Activated naive CD8-positive, alpha-beta T cell (primary cell): ENCODE results near the gene AXDND1.

ENCODE experiments used
- H3K27ac Mint-ChIP-seq: one replicate; pipeline ENCODE4 v1.8.0; 2021; ENCODE audit warnings: mixed read lengths
- H3K27me3 Mint-ChIP-seq: one replicate; pipeline ENCODE4 v1.8.0; 2021; ENCODE audit warnings: mixed read lengths
- H3K36me3 Mint-ChIP-seq: one replicate; pipeline ENCODE4 v1.8.0; 2021; ENCODE audit warnings: mixed read lengths
- H3K4me1 Mint-ChIP-seq: one replicate; pipeline ENCODE4 v1.8.0; 2021; ENCODE audit warnings: low read depth, mixed read lengths
- H3K4me3 Mint-ChIP-seq: one replicate; pipeline ENCODE4 v1.8.0; 2021; ENCODE audit warnings: mild to moderate bottlenecking, mixed read lengths
- H3K9me3 Mint-ChIP-seq: one replicate; pipeline ENCODE4 v1.8.0; 2021; ENCODE audit warnings: low read depth, mixed read lengths

The AXDND1 gene

GRCh38 chr1:179365342-179366092 is at the start of gene AXDND1:
AXDND1 (plus strand) TSS chr1:179365971; CDS start chr1:179366510, 539 bp downstream.
- no peaks in the 10 kb centered on the region for H3K9me3 Mint-ChIP-seq

GRCh38 chr1:179318491-179318890 is 47.3 kb upstream of the AXDND1 start:
- no peaks in the 10 kb centered on the region for H3K27me3 Mint-ChIP-seq

More at GRCh38 chr1:179365342-179366092, at the start of gene AXDND1:
- H3K4me1 Mint-ChIP-seq, result peaks cover 6% of the 10 kb centered on the region
- no peaks in the 10 kb centered on the region for H3K27me3 Mint-ChIP-seq
- H3K27ac Mint-ChIP-seq, result peak within 1 kb of the TSS; percentile 99
- H3K36me3 Mint-ChIP-seq, result no peaks in the 10 kb centered on the region
- peak within 1 kb of the TSS; percentile 98 for H3K4me3 Mint-ChIP-seq

GRCh38 chr1:179321533-179322216 is 44.1 kb upstream of the AXDND1 start:
- Mint-ChIP-seq H3K27me3 (no peaks in the 10 kb centered on the region), H3K27ac (no peak overlapping the region), H3K4me3 (no peak overlapping the region), H3K36me3 (peaks cover 31% of the 10 kb centered on the region), H3K9me3 (no peaks in the 10 kb centered on the region), H3K4me1 (peaks cover 33% of the 10 kb centered on the region)

More at GRCh38 chr1:179318491-179318890, 47.3 kb upstream of the AXDND1 start:
- Mint-ChIP-seq H3K4me3 (no peak overlapping the region), H3K4me1 (peaks cover 46% of the 10 kb centered on the region), H3K27ac (peak overlapping the region; percentile 41), H3K9me3 (no peaks in the 10 kb centered on the region), H3K36me3 (peaks cover 24% of the 10 kb centered on the region)

- Mint-ChIP-seq H3K27ac (no peak overlapping the region), H3K4me3 (no peak overlapping the region), H3K9me3 (no peaks in the 10 kb centered on the region), H3K27me3 (no peaks in the 10 kb centered on the region), H3K36me3 (peaks cover 33% of the 10 kb centered on the region), H3K4me1 (peaks cover 32% of the 10 kb centered on the region)
Measured at GRCh38 chr1:179322557-179322956, 43.2 kb upstream of the AXDND1 start.

- Mint-ChIP-seq H3K27ac (no peak overlapping the region), H3K4me1 (peaks cover 25% of the 10 kb centered on the region), H3K27me3 (no peaks in the 10 kb centered on the region), H3K36me3 (peaks cover 32% of the 10 kb centered on the region), H3K4me3 (no peak overlapping the region), H3K9me3 (no peaks in the 10 kb centered on the region)
Measured at GRCh38 chr1:179323436-179323835, 42.3 kb upstream of the AXDND1 start.

- H3K4me1 Mint-ChIP-seq, result peaks cover 24% of the 10 kb centered on the region
- H3K27ac Mint-ChIP-seq, result no peak overlapping the region
- no peaks in the 10 kb centered on the region for H3K9me3 Mint-ChIP-seq
- H3K36me3 Mint-ChIP-seq, result peaks cover 30% of the 10 kb centered on the region
- no peak overlapping the region for H3K4me3 Mint-ChIP-seq
- no peaks in the 10 kb centered on the region for H3K27me3 Mint-ChIP-seq
Measured at GRCh38 chr1:179325836-179326235, 39.9 kb upstream of the AXDND1 start.

GRCh38 chr1:179326746-179327145 is 39.0 kb upstream of the AXDND1 start:
- peaks cover 25% of the 10 kb centered on the region for H3K4me1 Mint-ChIP-seq
- H3K9me3 Mint-ChIP-seq, result no peaks in the 10 kb centered on the region
- peaks cover 24% of the 10 kb centered on the region for H3K36me3 Mint-ChIP-seq
- no peak overlapping the region for H3K27ac Mint-ChIP-seq
- no peak overlapping the region for H3K4me3 Mint-ChIP-seq
- no peaks in the 10 kb centered on the region for H3K27me3 Mint-ChIP-seq

- Mint-ChIP-seq H3K4me1 (peaks cover 23% of the 10 kb centered on the region), H3K27me3 (no peaks in the 10 kb centered on the region), H3K4me3 (no peak overlapping the region), H3K27ac (no peak overlapping the region), H3K36me3 (peaks cover 22% of the 10 kb centered on the region), H3K9me3 (no peaks in the 10 kb centered on the region)
Measured at GRCh38 chr1:179327196-179327595, 38.6 kb upstream of the AXDND1 start.

- Mint-ChIP-seq H3K27me3 (no peaks in the 10 kb centered on the region), H3K27ac (no peak overlapping the region), H3K36me3 (peaks cover 18% of the 10 kb centered on the region), H3K4me3 (no peak overlapping the region), H3K4me1 (peaks cover 20% of the 10 kb centered on the region), H3K9me3 (no peaks in the 10 kb centered on the region)
Measured at GRCh38 chr1:179327679-179328078, 38.1 kb upstream of the AXDND1 start.

GRCh38 chr1:179329862-179330261 is 35.9 kb upstream of the AXDND1 start:
- Mint-ChIP-seq H3K27me3 (no peaks in the 10 kb centered on the region), H3K36me3 (peaks cover 18% of the 10 kb centered on the region), H3K9me3 (no peaks in the 10 kb centered on the region), H3K27ac (peak overlapping the region; percentile 28), H3K4me3 (no peak overlapping the region), H3K4me1 (peaks cover 19% of the 10 kb centered on the region)

- Mint-ChIP-seq H3K27me3 (no peaks in the 10 kb centered on the region), H3K36me3 (peaks cover 13% of the 10 kb centered on the region), H3K4me1 (peaks cover 19% of the 10 kb centered on the region), H3K9me3 (no peaks in the 10 kb centered on the region), H3K27ac (no peak overlapping the region), H3K4me3 (no peak overlapping the region)
Measured at GRCh38 chr1:179334440-179334839, 31.3 kb upstream of the AXDND1 start.

GRCh38 chr1:179337288-179337687 is 28.5 kb upstream of the AXDND1 start:
- H3K27me3 Mint-ChIP-seq, result no peaks in the 10 kb centered on the region
- H3K36me3 Mint-ChIP-seq, result peaks cover 10% of the 10 kb centered on the region
- H3K9me3 Mint-ChIP-seq, result no peaks in the 10 kb centered on the region
- no peak overlapping the region for H3K27ac Mint-ChIP-seq
- H3K4me1 Mint-ChIP-seq, result peaks cover 2% of the 10 kb centered on the region
- no peak overlapping the region for H3K4me3 Mint-ChIP-seq

- H3K27me3 Mint-ChIP-seq, result no peaks in the 10 kb centered on the region
- peak overlapping the region; percentile 70 for H3K27ac Mint-ChIP-seq
- H3K4me1 Mint-ChIP-seq, result no peaks in the 10 kb centered on the region
Measured at GRCh38 chr1:179337942-179338560, 27.7 kb upstream of the AXDND1 start.

GRCh38 chr1:179340918-179341317 is 24.9 kb upstream of the AXDND1 start:
- Mint-ChIP-seq H3K36me3 (peaks cover 11% of the 10 kb centered on the region), H3K27ac (no peak overlapping the region), H3K4me3 (no peak overlapping the region)

More at GRCh38 chr1:179337942-179338560, 27.7 kb upstream of the AXDND1 start:
- no peak overlapping the region for H3K4me3 Mint-ChIP-seq
- H3K9me3 Mint-ChIP-seq, result no peaks in the 10 kb centered on the region
- H3K36me3 Mint-ChIP-seq, result peaks cover 15% of the 10 kb centered on the region

GRCh38 chr1:179341943-179342547 is 23.7 kb upstream of the AXDND1 start:
- Mint-ChIP-seq H3K4me3 (no peak overlapping the region), H3K4me1 (no peaks in the 10 kb centered on the region), H3K27ac (no peak overlapping the region), H3K27me3 (no peaks in the 10 kb centered on the region), H3K36me3 (peaks cover 11% of the 10 kb centered on the region), H3K9me3 (no peaks in the 10 kb centered on the region)

More at GRCh38 chr1:179340918-179341317, 24.9 kb upstream of the AXDND1 start:
- Mint-ChIP-seq H3K27me3 (no peaks in the 10 kb centered on the region), H3K9me3 (no peaks in the 10 kb centered on the region), H3K4me1 (no peaks in the 10 kb centered on the region)
